Measurements from ENCODE around the gene PDE2A.

PDE2A gene

DNA sequence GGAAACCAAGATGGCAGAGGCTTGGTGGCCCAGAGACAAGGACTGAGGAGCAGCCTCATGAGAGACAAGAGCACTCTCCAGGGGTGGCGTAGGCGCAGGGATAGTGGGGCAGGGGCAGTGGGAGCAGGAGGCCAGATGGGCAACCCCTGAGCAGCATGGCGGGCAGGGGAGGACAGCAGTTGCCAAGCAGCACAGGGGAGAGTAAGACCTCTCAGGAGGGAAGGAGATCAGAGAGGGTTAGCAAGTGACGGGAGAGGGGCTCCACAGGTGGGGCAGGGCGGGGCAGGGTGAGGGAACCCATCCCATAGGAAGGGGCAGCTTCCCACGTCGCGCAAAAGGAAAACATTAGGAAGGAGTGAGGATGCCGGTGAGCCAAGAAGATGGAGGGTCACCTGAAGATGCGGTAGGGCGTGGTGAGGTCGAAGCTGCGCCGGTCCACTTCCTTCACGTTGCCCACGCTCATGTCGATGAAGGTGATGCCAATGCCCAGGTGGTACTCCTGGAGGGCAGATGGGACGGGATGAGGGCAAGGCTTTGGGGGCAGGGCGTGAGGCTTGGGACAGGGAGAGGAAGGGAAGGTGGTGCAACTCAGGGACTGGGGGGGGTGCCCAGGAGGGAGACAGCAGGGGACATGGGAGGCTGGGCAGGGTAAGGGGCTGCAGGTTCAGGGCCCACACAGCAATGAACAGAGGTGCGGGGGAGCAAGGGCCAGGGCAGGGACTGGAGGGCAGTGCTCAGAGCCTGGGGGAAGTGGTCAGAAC lies 35.4 kb upstream of the PDE2A start:
- Histone ChIP-seq H3K27ac (no peak overlapping the region), H3K4me3 (ENCODE audit: low read depth, low read length) (no peak overlapping the region), H3K27me3 (replicated peaks) (no peaks in the 10 kb centered on the region), H3K36me3 (replicated peaks) (peaks cover 35% of the 10 kb centered on the region)
- no peak for DNase-seq
- TF ChIP-seq, protein P1, sequence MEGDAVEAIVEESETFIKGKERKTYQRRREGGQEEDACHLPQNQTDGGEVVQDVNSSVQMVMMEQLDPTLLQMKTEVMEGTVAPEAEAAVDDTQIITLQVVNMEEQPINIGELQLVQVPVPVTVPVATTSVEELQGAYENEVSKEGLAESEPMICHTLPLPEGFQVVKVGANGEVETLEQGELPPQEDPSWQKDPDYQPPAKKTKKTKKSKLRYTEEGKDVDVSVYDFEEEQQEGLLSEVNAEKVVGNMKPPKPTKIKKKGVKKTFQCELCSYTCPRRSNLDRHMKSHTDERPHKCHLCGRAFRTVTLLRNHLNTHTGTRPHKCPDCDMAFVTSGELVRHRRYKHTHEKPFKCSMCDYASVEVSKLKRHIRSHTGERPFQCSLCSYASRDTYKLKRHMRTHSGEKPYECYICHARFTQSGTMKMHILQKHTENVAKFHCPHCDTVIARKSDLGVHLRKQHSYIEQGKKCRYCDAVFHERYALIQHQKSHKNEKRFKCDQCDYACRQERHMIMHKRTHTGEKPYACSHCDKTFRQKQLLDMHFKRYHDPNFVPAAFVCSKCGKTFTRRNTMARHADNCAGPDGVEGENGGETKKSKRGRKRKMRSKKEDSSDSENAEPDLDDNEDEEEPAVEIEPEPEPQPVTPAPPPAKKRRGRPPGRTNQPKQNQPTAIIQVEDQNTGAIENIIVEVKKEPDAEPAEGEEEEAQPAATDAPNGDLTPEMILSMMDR (IDR thresholded peaks at IDR 0.05; ENCODE audit: low read depth, low read length, missing control alignments) = no peak
- in situ Hi-C loops (cut with HindIII; ENCODE audit: low pct_ligation_motif_present, low sequenced_read_pairs) = no loop called here

DNA sequence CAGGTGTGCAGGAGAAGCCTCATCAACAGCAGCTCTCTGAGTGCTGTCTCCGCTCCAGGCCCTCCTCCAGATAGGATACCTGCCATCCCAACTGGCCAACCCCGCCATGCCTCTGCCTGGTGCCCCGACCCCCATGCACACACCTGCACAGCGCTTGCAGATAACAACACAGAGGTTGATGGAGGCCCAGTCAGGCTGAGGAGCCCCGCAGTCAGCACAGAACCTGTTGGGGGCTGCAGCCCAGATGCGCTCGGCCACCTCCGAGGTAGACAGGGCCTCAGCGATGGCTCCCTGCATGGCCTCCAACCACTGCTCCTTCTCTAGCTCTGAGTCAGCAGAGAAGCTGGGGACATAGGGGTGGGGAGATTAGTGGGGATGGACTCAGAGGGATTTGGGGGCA lies 32.8 kb upstream of the PDE2A start:
- TF ChIP-seq, protein P1 (IDR thresholded peaks at IDR 0.05; ENCODE audit: low read depth, low read length, missing control alignments) = no peak
- H3K4me3 ChIP-seq (ENCODE audit: low read depth, low read length) = no peak overlapping the region
- in situ Hi-C loops (cut with HindIII; ENCODE audit: low pct_ligation_motif_present, low sequenced_read_pairs) = no loop called here
- peaks cover 50% of the 10 kb centered on the region for H3K36me3 ChIP-seq (replicated peaks)
- H3K27me3 ChIP-seq (replicated peaks) = no peaks in the 10 kb centered on the region
- H3K27ac ChIP-seq = no peak overlapping the region
- DNase-seq = no peak

DNA sequence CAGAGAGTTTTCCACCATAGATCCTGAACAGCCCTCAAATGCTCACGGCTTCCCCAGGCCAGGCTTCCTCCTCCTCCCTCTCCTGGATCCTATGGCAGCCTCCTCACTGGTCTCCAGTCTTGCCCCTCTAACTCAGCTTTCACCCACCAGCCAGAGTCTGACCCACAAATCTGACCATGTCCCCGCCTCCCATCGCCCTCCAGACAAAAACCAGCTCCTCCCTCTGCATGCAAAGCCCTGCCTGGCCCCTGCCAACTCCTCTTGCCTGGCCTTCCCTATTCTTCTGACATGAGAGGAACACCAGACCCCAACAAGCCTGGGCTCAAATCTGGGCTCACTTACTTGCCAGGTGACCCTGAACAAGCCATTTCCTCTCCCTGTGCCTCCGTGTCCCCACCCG lies 32.4 kb upstream of the PDE2A start:
- H3K27me3 ChIP-seq (replicated peaks) = no peaks in the 10 kb centered on the region
- TF ChIP-seq, protein P1 (IDR thresholded peaks at IDR 0.05; ENCODE audit: low read depth, low read length, missing control alignments) = no peak
- no peak overlapping the region for H3K27ac ChIP-seq
- in situ Hi-C loops (cut with HindIII; ENCODE audit: low pct_ligation_motif_present, low sequenced_read_pairs) = no loop called here
- H3K36me3 ChIP-seq (replicated peaks) = peaks cover 49% of the 10 kb centered on the region
- no peak for DNase-seq
- no peak overlapping the region for H3K4me3 ChIP-seq (ENCODE audit: low read depth, low read length)

DNA sequence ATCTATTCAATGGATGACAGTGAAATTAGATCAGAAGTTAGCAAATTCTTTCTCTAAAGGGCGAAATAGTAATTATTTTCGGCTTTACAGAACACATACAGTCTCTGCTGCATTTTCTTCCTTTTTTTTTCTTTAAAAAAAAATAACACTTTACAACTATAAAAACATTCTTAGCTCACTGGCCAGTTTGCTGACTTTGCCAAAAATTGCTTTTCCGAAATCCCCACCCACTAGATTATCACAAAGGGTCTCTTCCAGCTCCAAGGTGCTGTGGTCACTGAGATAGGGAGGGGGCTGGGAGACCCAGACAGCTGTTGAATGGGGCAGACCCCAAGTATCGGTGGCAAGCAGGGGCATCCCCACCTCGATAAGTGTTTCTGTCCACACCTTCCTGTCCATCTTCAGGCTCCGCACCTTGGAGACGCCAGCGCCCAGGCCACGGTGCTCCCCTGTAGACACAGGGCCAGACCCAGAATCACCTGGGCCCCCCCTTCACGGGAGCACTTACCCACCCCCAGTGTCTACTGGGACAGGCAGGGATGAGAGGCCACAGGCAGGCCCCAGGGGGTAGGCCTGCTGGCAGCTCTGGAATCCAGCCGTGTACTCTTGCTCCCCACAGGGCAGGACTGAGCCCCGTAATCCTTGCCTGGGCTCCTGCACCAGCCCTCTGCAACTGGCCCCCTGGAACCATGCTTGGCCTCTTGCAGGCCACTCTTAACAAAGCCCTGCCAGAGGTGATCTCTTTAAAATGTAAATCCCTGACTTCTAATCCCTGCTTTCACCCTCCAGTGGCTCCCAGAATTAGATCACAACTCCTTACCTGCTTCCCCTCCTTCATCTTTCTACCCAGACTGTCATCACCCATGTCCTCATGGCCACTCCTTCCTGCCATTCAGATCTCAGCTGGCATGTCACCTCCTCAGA lies 31.5 kb upstream of the PDE2A start:
- TF ChIP-seq, protein P1 (IDR thresholded peaks at IDR 0.05; ENCODE audit: low read depth, low read length, missing control alignments) = no peak
- Histone ChIP-seq H3K27me3 (replicated peaks) (no peaks in the 10 kb centered on the region), H3K27ac (no peak overlapping the region), H3K4me3 (ENCODE audit: low read depth, low read length) (no peak overlapping the region), H3K36me3 (replicated peaks) (peaks cover 52% of the 10 kb centered on the region)
- DNase-seq = no peak
- in situ Hi-C loops (cut with HindIII; ENCODE audit: low pct_ligation_motif_present, low sequenced_read_pairs) = no loop called here

DNA sequence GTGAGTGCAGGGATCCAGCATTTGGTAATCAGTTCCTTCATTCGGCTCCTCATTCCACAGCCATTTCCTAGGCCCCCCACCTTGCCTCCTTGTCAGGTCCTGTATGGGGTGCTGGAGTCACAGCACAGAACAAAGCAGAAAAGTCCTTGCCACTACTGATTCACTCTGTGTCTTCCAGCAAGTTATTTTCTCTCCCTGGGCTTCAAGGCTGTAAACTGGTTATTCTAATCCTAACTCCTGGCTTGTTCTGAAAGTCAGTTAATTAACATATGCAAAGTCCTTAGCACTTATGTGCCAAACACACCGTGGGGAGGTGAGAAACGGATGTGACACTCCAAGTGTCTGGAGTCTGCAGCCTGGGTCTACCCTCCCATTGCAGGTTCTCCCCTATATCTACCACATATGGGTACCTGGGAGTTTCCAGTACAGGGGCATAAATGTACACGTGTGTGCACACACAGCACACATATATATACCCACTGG lies 30.6 kb upstream of the PDE2A start:
- Histone ChIP-seq H3K27me3 (replicated peaks) (no peaks in the 10 kb centered on the region), H3K36me3 (replicated peaks) (peaks cover 56% of the 10 kb centered on the region), H3K4me3 (ENCODE audit: low read depth, low read length) (no peak overlapping the region), H3K27ac (no peak overlapping the region)
- no peak for DNase-seq
- in situ Hi-C loops (cut with HindIII; ENCODE audit: low pct_ligation_motif_present, low sequenced_read_pairs) = no loop called here
- TF ChIP-seq, protein P1 (IDR thresholded peaks at IDR 0.05; ENCODE audit: low read depth, low read length, missing control alignments) = no peak

All from brain microvascular endothelial cell (primary cell).